HG02763 (cell line): ENCODE data around the gene HMCES.
"Not testable (repeated sequence)": the region's sequence is repeated elsewhere in the genome, so short reads cannot be mapped to it uniquely, and the experiment has no call there.

Experiments
- ATAC-seq: cut with Tn5 transposase; IDR thresholded peaks from one replicate; pipeline ENCODE4 v1.9.1; 2021; ENCODE audit warnings: mild to moderate bottlenecking, moderate library complexity; ENCODE audit not compliant: unreplicated experiment

The HMCES gene

DNA sequence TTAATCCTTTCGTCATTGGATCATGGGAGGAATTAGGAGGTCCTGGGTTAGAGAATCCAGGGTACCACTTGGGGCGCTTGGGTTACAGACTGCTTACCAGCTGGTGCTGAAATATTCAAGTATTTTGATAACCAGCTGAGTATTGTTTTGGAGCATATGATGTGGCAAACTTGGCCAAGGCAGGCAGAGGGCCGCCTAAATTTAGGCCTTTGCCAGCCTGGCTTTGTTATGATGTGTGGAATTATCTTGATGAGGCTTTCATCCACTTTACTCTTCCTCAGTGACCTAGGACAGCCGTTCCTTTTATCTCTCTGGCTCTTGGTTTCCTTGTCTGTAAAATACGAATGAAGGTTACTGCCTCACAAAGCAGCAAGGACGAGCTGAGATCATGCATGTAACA lies 22.4 kb upstream of the HMCES start:
- ATAC-seq, result no peak

DNA sequence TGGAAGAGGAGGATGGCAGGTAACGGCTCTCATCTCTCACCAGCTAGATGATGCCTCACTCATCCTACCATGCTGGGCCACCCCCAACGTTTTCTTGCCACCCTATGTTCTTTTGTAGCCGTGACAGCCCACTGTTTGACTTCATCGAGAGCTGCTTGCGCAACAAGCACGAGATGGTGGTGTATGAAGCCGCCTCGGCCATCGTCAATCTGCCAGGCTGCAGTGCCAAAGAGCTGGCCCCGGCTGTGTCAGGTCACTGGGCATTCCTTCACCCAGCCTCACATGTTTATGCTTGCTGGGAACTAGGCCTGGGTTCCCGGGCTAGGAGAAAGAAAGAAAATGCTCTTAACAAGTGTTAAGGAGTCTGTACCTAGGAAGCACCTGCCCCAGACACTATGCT lies 21.1 kb upstream of the HMCES start:
- ATAC-seq, result no peak

DNA sequence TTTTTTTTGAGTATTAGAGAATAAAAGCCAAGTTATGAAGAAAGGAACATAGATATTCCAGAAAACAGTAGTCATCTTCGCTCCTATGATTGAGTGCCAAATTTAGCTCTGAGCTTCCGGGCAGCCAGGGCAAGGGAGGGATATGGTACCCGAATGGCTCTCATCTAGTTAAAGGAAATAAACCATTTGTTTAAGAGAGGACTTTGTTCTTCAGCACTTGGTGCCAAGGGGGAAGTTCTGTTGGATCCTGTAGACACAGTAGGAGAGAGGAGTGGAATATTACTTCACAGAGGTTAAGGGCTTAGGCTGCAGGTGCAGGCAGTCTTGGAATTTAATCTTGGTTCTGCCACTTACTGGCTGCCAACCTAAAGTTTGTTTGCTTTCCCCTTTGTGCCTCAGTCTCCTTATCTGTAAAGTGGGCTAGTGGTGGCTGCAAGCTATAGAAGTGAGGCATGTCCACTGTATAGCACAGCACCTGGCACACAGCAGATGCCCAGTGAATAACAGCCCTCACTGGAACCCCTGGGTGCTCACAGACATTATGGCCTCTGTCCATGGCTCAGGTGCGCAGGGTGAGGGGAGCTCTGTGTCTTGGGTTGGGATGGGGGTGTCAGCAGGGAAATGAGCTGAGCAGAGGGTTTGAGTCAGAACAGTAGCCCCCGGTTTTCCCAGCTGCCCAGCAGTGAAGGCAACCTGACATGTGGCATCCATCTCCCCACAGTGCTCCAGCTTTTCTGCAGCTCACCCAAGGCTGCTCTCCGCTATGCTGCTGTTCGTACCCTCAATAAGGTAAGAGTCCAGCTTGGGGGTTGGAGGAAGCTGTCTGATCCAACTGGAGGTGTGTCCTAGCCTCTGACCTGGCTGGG lies 18.8 kb upstream of the HMCES start:
- ATAC-seq, result no peak

DNA sequence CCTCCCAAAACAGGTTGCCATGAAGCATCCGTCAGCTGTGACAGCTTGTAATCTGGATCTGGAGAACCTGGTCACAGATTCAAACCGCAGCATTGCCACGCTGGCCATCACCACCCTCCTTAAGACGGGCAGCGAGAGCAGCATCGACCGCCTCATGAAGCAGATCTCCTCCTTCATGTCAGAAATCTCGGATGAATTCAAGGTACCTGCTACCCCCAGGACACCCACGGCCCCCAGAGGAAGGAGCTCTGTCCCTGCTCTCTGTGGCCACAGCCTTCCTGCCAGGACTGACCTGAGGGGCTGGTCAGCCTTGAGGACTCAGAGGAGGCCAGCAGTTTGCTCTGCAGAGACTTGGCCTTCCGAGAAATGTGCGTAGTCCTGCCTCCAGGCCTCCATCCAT lies 18.1 kb upstream of the HMCES start:
- ATAC-seq, result no peak

DNA sequence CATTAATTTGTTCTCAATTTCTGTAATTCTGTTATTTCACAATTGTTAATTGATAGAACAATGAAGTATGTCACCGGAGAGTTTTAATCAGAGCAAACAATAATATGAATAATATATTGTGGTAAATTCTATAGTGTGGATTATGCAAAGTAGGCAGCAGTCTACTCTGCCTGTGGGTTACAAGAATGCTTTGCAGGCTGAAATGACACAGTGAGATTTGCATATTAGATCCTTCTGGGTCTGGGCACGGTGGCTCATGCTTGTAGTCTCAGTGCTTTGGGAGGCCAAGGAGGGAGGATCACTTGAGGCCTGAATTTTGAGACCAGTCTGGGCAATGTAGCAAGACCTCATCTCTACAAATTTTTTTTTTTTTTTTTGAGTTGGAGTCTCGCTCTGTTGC lies 16.8 kb upstream of the HMCES start:
- no peak for ATAC-seq

DNA sequence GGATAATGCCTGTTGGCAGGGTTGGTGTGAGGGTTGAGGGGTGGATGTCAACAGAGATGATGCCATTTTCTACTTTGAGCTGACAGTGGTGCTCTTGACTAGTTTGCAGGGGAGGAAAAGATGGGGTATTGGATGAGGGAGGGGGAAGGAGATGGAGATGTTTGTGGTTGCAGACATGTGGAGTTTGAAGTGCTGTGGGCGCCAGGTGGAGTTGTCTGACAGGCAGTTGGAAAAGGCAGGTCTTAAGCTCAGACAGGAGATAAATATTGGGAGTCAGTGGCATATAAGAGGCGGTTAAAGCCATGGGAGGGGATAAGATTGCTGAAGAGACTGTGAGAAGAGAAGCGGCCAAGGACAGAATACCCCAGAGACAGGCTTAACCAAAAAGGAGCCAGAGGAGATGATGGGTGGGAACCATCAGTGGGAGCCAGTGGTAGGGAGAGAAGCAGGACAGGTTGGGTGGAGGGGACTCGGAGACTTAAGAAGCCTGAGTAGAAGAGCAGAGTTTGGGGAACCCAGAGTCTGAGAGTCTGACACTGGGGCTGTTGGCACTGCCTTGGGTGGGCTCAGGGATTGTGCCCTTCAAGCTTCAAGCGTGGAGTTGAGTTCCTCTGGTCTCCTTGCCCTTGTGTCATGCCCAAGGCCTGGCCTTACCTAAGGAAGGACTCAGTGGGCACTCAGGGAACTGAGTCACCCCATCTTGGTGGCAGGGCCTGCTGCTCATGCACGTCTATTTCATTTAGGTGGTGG lies 15.3 kb upstream of the HMCES start:
- no peak for ATAC-seq

DNA sequence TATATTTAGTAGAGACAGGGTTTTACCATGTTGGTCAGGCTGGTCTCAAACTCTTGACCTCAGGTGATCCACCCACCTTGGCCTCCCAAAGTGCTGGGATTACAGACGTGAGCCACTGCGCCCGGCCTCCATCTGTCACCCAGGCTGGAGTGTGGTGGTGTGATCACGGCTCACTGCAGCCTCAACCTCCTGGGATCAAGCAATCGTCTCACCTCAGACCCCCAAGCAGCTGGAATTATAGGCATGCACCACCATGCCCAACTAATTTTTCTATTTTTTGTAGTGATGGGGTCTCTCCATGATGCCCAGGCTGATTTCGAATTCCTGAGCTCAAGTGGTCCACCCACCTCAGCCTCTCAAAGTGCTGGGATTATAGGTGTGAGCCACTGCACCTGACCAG lies 13.7 kb upstream of the HMCES start:
- not testable (repeated sequence) for ATAC-seq

DNA sequence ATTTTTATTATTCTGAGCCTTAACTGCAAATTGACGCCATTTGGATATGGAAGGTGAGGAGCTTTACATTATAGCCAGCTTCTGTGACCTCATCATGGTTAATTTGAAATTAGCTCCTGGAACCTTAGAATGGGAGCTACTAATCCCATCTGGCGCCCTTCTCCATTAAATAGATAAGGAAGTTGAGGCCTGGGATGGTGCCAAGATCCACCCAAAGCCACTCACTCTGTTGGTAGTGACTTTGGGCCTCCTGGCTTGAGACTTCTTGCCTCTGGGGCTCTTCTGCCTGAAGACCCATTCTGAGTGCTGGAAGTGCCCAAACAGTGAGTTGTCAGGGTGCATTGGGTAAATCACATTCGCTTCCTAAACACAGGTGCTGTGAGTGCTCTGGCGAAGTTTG lies 12.0 kb upstream of the HMCES start:
- ATAC-seq, result no peak

DNA sequence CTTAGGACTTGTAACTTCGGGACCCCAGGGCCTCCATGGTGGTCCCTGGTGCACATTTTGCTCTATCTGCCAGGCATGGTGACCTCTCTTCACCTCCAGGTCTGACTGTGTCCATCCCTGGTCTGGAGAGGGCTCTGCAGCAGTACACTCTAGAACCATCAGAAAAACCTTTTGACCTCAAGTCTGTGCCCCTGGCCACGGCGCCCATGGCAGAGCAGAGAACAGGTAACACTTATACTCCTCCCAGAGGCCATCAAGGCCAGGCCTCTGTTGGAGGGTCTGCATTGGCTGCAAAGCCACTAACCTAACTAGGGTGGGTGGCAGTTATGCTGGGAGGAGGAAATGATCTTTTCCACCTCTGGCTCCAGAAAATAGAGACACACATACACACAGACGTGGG lies 10.3 kb upstream of the HMCES start:
- no peak for ATAC-seq

DNA sequence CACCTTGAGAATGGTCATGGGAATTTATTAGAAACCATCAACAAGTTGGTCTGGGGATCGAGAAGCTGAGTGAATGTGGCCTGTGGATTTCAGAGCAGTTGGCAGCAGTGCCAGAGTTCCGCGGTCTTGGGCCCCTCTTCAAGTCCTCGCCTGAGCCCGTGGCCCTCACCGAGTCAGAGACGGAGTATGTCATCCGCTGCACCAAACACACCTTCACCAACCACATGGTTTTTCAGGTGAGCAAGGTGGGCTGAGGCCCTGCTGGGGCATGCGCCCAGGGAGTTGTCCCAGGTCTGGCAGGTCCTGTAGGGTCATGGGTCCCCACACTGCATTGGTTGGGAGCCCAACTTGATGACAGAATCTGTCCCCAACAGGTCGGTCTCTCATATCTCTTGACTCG lies 7.0 kb upstream of the HMCES start:
- no peak for ATAC-seq

DNA sequence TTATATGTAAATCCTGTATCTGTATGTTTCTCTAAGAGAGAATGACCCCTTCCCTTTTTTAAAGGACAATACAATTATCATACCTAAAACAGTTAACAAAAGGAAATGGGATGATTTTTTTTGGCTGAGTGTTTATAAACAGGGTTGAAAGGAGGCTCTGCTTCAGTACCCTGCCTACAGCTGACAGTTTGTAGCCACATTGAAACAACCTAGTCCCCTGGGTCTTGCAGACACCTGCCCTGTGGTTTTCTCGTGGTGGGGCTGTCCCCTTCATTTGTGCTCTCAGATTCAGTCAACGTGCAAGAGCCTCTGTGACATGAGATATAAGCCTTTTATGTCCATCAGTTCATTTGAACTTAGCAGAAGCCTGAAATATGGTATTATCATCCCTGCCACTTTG lies 2.3 kb upstream of the HMCES start:
- ATAC-seq, result peak; percentile 73

DNA sequence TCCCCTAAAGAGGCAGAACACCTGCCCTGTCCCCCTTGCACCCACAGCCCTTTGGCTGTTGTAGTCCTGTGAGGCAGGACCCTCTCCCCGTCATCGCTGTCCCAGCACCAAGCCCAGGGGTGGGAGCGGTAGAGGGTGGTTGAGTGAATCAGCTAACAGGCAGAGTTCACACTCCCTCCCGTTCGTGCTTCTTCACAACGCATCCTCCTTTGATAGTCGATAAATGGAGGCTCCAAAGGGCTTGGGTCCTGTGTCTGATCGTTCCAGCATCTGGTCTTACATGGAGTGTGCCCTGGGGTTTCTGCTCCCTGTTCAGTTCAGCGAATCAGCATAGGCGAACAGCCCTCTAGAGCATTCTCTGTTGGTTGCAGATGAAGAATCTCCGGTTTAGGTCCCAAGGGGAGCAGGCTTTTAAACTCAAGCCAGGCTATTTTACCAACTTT lies 820 bp upstream of the HMCES start:
- no peak for ATAC-seq

DNA sequence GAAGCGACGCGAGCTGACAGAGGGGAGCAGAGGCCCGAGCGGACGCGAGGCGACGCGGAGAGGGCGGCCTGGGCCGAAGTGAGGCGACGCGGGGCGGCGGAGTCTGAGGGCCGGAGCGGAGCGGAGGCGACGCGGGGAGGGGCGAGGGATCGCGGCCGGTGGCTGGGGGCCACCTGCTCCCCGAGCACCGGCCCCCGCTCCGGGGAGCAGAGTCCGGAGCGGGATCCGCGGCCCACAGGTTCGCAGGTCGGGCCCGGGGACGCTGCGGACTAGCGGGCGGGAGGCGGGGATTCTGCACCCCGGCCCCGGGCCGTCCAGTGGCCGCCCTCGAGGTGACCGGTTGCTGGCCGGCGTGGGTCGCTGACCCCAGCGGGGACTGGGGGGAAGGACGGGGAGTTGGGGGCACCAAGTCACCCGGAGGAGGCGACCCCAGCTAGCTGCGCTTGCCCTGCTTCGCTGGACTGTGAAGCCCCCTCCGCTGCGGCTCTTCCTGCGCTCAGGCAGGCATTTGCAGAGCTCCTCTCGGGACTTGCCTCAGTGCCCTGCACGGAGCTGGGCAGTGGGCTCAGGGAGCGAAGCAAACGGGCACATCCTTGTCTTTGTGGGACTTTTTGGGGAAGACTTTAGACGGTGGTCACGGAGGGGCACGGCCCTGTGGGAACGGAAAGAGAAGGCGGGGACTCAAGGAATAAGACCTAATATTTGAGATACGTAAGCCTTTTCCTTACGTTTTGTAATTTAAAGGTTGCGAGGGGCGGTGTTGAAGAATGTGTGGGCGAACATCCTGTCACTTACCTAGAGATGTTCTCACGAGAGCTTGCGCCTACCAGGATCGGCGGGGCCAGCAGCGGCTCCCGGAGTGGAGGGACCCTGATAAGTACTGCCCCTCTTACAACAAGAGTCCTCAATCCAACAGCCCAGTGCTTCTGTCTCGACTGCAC lies 566 bp downstream of the HMCES start:
- ATAC-seq, result peak; percentile 0

DNA sequence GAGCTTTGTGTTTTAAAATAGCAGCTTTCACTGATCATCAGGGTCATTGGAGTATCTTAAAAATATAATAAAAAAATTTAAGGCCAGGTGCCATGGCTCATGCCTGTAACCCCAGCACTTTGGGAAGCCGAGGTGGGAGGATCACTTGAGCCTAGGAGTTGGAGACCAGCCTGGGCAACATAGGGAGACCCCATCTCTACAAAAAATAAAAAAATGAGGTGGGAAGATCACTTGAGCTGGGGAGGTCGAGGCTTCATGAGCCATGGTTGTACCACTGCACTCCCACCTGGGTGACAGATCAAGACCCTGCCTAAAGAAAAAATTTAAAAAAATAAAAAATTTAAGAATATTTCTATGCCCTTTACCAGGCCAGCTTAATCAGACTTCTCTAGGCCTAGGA lies 1.5 kb downstream of the HMCES start:
- no peak for ATAC-seq

DNA sequence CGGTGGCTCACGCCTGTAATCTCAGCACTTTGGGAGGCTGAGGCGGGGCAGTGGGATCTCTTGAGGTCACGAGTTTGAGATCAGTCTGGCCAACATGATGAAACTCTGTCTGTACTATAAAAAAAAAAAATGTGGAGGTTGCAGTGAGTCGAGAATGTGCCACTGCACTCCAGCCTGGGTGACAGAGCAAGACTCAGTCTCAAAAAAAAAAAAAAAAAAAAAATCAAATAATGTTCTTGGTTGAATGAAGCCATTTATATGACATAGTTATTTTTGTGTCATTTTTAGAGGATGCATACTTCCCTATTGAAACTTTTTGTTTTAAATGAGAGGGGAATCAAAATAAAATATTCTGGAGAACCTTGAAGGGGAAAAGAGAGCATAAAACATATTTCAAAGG lies 3.1 kb downstream of the HMCES start:
- no peak for ATAC-seq

DNA sequence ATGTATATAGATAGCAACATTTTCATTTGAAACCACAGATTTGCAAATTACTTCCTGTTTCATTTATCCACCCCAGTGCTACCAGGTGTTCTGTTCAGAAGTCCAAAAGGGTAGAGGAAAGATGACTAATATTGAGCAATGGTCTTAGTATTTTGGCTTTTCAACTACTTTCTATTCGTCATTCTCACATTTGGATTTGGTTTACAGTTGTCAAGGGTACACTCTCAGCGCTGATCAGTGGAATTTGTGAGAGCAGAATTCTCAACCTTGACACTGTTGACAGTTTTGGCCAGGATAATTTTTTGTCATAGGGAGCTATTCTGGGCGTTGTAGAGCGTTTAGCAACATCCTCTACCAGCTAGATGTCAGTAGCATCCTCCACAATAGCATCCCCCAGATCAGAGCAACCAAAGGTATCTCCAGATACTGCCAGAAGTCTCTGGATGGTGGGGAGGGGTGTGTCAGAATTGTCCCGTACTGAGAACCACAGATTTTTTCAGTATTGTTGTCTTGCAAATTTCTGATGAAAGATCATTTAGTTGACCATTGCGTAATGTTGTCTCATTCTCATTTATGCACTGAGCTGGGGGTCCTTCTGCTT lies 4.2 kb downstream of the HMCES start:
- peak; percentile 71 for ATAC-seq

DNA sequence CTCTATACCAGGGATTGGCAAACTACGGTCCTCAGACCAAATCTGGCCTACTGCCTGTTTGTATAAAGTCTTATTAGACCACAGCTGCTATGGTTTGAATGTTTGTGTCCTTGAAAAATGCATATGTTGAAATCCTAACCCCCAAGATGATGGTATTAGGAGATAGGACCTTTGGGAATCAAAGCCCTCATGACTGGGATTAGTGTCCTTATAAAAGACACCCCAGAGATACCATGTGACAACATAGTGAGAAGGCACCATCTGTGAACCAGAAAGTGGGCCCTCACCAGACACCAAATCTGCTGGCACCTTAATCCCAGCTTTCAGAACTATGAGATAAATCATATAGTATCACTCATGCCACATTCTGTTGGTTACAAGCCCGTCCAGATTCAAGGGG lies 7.4 kb downstream of the HMCES start:
- ATAC-seq, result no peak

DNA sequence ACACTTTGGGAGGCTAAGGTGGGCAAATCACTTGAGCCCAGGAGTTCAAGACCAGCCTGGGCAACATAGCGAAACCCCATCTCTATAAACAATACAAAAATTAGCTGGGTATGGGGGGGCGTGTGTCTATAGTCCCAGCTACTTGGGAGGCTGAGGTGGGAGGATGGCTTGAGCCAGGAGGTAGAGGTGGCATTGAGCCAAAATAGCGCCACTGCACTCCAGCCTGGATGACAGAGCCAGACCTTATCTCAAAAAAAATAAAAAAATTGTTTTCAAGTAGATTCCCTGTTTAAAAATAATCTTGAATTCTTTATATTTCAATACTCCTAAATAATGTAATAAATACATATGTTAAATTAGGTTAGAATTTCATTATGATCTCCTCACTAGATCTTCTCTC lies 9.8 kb downstream of the HMCES start:
- no peak for ATAC-seq

DNA sequence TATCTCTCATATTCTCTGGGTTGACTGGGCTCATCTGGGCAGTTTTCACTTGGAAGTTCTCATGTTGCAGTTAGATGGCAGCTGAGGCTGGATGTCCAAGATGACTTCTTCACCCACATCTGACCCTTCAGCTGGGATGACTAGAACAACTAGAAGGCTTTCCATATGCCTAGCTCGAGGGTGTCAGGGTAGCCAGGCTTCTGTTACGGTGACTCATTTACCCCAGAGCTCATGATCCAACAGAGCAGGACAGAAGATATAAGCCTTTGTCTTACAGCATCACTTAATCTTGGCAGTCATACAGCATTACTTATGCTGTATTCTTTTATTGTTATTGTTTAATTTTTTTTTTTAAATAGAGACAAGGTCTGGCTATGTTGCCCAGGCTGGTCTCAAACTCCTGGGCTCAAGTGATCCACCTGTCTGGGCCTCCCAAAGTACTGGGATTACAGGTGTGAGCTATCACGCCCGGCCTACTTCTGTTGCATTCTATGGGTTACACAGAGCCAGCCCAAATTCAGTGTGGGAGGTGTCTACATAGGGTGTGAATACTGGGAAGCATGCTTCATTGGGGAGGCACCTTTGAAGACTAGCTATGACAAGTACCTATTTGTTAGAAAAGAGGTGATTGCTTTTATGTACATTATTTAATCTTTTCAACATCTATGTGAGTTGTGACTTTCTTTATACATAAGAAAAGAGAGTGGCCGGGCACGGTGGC lies 10.7 kb downstream of the HMCES start:
- no peak for ATAC-seq

DNA sequence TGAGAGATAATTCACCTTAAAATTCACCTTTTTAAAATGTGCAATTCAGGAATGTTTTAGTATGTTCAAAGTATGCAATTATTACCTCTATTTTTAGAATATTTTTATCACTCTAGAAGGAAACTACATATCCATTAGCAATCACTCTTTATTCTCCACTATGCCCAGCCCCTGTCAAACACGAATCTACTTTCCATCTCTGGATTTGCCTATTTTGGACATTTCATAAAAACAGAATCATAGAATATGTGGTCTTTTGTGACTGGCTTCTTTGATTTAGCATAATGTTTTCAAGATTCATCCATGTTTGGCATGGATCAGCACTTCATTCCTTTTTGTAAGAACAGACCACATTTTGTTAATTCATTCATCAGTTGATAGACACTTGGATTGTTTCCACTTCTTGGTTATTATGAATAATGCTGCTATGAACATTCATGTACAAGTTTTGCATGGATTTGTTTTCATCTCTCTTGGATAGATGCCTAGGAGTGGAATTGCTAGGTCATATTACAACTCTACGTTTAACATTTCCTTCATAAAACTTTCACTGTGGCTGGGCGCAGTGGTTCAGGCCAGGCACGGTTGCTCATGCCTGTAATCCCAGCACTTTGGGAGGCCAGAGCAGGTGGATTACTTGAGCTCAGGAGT lies 12.7 kb downstream of the HMCES start:
- ATAC-seq, result no peak
